HG03139 (cell line): ENCODE results near the gene ELOF1.
"Not testable (repeated sequence)": the region's sequence is repeated elsewhere in the genome, so short reads cannot be mapped to it uniquely, and the experiment has no call there.

Experiments used
- ATAC-seq: cut with Tn5 transposase; IDR thresholded peaks from one replicate; pipeline ENCODE4 v1.9.1; 2021; ENCODE audit not compliant: unreplicated experiment

The ELOF1 gene

DNA sequence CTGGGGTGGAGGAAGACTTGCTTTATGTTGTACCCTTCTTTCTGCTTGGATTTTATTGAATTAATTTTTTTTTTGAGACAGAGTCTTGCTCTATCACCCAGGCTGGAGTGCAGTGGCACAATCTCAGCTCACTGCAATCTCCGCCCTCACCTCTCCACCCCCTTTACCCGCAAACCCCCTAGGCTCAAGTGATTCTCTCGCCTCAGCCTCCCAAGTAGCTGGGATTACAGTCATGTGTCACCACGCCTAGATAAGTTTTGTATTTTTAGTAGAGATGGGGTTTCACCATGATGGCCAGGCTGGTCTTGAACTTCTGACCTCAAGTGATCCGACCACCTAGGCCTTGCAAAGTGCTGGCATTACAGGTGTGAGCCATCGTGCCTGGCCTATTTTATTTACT, 14.3 kb upstream of the ELOF1 start:
- not testable (repeated sequence) for ATAC-seq

DNA sequence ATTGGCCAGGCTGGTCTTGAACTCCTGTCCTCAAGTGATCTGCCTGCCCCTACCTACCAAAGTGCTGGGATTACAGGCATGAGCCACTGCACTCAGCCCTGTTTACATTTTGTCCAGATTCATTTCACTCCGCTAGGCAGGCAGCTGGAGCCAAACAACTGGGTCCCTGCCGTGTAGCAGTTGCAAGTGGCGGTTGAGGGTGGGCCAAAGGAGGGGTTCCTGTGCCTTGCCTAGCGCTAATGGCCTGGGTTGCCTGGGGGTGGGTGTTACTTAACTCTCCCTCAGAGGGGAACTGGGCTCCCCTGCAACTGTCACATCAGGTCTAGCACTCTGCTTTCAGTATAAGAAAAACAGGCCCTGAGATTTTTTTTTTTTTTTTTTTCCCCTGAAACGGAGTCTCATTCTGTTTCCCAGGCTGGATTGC, 11.0 kb upstream of the ELOF1 start:
- no peak for ATAC-seq

DNA sequence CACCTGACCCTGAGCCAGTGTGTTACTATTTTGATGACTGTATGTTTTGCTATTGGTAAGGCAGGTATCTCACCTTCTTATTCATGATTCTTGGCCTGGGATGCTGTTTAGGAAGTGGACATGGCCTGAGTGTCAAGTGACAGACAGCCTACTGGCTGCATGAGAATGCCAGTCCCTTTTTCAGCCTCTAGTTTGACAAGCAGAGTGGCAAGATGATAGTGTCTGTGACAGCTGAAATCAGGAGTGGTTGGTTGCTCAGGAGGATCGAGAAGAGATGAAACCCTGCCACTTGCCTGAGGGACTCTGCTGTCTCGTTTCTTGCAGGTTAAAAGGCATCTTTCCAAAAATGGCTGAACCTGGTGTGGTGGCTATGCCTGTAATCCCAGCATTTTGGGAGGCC, 7.1 kb upstream of the ELOF1 start:
- no peak for ATAC-seq

DNA sequence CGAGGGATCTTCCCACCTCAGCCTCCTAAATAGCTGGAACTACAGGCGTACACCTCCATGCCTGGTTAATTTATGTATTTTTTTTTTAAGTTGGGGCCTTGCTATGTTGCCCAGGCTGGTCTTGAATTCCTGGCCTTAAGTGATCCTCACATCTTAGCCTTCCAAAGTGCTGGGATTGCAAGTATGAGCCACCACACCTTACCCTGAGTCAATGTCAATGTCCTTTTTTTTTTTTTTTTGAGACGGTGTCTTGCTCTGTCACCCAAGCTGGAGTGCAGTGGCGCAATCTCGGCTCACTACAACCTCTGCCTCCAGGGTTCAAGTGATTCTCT, 6.6 kb upstream of the ELOF1 start:
- not testable (repeated sequence) for ATAC-seq

DNA sequence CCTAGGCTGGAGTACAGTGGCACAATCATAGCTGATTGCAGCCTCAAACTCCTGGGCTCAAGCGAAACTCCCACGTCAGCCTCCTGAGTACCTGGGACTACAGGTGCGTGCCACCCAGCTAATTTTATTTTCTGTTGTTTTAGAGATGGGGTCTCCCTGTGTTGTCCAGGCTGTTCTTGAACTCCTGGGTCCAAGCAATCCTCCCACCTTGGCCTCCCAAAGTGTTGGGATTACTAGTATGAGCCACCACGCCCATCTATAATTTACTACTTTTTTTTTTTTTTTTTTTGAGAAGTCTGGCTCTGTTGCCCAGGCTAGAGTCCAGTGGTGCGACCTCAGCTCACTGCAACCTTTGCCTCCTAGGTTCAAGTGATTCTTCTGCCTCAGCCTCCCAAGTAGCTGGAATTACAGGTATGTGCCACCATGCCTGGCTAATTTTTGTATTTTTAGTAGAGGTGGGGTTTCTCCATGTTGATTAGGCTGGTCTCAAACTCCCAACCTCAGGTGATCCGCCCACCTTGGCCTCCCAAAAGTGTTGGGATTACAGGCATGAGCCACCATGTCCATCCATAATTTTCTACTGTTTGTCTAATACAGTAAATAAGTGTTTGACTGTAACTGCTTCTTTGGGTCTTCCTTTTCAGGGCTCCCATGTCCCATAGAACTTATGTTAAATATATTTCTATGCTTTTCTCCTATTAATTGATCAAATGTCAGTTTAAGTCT, 5.2 kb upstream of the ELOF1 start:
- not testable (repeated sequence) for ATAC-seq

DNA sequence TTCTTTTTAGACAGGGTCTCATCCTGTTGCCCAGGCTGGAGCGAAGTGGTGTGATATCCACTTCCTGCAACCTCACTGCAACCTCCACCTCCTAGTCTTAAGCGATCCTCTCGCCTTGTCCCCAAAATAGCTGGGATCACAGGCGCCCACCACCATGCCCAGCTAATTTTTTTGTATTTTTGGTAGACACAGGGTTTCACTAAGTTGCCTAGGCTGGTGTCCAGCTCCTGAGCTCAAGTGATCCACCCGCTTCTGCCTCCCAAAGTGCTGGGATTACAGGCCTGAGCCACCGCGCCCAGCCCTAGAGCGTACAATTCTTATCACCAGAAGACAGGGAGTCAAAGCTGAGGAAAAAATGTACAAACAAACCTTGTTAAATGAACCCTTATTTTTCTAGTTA, 4.5 kb upstream of the ELOF1 start:
- no peak for ATAC-seq

DNA sequence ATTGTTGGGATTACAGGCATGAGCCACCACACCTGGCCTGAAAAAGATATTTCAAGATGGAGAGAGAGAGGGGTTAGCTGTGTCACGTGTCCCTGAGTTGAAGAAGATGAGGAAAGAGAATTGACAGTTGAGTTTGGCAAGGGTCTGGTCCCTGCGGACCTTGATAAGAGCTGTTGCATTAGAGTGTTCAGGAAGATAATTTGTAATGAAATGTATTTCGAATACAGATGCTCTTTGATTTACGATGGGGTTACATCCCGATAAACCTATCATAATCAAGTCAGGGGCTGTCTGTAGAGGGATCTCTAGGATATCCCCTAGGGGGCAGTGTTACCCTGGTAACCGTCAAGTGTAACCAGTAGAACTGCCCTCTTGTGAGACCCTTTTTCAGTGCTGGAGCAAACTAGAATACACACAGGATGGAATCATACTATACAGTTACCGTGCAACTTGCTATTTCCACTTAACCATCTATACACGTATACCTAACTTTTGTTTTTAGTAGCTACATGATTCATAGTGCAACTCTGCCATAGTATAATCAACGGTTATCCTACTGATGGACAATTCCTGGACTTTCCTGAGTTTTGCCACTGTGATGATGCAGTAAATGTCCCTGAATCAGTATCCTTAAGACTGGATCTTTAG, 1.5 kb upstream of the ELOF1 start:
- no peak for ATAC-seq

DNA sequence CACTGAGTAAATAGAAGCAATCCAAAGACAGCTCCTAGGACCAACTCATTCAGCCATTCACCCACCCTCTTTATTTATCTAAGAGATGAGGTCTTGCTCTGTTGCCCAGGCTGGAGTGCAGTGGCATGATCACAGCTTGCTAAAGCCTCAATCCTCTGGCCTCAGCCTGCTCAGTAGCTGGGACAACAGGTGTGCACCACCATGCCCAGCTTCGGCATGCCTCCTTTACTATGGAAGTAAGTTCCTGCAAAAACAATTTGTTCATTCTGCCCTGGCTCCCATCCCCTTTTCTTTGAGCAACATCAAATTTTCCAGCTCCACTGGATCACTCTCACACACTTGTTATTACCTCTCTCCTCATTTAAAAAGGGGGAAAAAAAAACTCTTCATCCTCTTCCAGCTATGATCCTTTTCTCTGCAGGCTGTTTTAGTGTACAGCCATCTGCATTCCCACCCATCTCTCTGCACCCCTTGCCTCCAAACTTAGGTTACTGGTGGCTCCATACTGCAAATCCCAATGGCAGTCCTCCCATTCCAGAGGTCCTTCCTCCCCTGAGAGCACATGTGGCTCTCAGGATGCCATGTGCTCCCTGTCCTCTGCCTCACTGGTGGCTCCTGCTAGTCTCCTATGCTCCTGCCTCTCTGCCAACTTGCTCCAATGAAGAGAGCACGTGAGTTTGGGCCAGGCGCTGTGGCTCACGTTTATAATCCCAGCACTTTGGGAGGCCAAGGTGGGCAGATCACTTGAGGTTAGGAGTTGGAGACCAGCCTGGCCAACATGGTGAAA, 2.2 kb downstream of the ELOF1 start:
- no peak for ATAC-seq

DNA sequence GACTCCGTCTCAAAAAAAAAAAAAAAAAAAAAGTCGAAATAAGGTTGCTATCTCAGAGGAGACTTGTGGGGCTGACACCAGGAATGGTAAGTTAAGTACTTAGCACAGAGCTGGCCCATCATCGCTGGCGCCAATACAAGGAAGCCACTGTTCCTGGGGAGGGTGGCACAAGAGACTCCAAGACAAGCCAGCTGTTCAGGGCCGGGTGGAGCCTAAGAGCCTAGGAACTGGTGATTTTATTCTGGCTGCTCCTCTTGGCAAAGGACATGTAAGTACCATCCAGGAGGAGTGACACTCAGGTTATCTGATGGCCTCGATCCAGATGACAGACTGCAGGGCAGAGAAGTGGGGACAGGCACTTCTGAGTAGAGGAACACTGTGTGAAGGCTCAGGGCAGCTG, 3.8 kb downstream of the ELOF1 start:
- ATAC-seq: no peak

DNA sequence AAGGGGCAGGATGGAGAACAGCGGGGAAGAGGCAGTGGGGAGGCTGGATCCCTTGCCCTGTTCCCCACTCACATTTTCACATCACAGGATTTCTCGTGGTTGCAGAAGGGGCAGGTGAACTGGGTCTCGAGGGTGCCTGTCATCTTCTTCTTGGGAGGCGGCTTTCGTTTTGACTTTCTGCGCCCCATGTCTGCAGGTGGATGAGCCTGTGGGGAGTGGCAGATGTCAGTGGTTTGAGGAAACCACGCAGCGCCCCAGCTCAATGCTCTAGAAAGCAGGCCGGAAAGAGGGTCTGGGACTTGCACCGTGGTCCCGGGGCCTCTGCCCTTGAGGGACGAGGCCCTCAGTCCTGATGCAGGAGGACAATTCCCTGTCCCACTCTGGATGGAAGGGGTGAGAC, 4.9 kb downstream of the ELOF1 start:
- no peak for ATAC-seq

DNA sequence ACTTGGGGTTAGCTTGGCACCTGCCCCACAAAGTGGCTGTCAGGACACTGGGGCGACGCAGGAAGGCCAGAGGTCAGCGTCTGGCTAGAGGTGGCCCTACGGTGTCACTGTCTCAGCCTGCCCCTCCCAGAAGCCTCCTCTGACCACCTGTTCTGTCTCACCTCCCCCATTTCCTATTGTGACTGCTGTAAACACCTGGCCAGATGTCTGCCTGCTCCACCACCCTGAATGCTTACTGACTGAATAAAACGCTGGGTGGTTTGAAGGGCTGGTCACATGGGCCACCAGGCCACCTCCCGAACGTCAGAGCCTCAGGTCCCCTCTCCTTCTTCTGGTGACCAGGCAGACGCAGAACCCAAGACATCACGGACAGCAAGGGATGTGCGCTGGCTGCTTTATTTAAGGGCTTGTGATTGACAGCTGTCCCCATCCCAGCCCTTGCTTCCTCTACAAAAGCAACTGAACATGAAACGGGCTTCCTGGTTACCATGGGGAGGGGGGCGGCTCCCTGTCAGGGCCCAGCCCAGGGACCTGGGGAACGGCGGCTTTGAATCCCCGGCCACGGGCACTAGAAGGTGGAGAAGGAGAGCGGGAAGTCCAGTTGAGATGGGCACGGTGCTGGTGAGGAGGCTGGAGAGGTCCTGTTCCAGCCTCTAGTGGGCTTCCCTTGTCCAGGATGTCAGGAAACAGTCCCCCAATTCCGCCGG, 6.2 kb downstream of the ELOF1 start:
- ATAC-seq: no peak

DNA sequence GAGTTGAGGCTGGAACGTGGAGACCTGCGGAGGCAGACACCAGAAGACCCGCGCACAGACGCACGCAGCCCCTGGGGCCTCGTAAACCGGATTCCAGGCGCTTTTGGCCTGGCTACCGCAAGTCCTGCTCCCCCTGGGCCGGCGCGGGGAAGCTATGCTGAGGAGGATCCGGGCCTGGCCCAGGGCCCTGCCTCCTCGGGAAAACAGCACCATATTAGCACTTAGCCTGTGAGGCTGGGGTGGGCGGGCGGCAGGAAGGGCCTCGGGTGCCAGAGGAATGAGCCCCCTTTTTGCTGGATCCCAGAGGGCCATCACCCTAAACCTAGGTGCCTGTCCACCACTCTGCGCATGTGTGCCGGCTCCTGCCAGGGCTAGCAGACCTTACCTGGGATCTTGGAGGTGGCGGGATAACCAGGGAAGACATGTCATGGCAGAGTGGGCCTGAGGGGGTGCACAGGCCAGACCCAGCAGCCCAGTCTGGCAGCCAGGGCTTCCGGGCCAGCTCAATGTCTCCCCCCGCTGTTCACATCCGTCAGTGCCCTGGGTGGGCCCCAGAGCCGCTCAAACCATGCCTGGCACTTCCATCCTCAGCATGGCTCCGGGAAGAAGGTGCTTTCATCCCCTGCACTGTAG, 7.3 kb downstream of the ELOF1 start:
- ATAC-seq: no peak

DNA sequence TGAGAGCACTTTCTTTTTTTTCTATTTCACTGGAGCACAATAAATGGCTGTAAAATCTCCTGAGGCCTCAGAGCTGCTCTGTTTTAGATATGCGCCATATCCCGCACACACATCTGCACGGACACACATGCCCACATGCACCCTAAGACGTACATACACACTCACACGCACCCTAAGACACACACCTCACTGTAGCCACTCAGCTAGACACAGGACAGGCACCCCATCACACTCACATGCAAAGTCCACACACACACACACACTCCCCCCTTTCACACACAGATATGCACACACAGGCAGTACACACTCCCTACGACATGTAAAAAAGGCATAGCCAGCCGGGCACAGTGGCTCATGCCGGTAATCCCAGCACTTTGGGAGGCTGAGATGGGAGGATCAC, 8.8 kb downstream of the ELOF1 start:
- no peak for ATAC-seq

DNA sequence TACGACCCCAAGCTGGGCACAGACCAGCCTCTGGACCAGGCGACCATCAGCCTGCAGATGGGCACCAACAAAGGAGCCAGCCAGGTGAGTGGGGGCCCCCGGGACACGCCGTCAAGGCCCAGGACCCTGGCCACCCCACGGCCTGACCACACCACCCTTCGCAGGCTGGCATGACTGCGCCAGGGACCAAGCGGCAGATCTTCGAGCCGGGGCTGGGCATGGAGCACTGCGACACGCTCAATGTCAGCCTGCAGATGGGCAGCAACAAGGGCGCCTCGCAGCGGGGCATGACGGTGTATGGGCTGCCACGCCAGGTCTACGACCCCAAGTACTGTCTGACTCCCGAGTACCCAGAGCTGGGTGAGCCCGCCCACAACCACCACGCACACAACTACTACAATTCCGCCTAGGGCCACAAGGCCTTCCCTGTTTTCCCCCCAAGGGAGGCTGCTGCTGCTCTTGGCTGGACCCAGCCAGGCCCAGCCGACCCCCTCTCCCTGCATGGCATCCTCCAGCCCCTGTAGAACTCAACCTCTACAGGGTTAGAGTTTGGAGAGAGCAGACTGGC, 9.6 kb downstream of the ELOF1 start:
- ATAC-seq: no peak

DNA sequence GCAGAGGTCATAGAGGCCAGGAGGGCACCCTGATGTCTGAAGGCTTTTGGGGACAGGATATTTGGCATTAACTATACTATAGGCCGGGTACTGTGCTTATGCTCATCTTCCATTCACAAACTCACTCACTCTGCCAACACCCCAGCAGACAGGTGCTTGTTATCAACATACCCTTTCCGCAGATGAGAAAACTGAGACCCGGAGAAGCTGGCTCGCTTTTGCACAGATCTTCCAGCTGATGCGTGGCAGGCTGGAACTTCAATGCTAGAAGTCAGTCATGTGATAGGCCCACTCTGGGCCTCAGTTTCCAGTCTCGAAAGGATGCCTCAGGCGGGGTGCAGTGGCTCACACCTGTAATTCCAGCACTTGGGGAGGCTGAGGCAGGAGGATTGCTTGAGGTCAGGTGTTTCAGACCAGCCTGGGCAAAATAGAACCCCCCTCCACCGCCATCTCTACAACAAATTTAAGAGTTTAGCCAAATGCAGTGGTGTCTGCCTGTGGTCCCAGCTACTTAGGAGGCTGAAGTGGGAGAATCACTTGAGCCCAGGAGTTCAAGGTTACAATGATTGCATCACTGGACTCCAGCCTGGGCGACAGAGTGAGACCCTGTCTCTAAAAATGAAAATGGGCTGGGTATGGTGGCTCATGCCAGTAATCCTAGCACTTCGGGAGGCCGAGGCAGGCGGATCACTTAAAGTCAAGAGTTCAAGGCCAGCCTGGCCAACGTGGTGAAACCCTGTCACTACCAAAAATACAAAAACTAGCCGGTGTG, 10.9 kb downstream of the ELOF1 start:
- no peak for ATAC-seq

DNA sequence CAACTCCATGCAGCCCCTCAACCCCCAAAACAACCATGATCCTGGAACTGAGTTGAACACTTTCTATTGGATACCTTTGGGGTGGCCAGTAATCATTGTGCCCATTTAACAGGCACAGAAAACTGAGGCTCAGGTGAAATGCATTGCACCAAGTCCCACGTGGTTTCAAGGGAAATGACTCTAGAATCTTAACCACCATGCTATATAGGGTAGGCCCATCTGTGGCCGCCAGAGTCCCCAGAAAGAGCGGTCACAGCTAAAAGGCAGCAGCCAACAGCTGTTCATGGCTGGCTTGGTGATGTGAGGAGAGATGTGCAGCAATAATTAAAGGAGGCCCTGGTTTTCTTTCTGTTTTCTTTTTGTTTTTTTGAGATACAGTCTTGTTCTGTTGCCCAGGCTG, 17.8 kb downstream of the ELOF1 start:
- no peak for ATAC-seq

DNA sequence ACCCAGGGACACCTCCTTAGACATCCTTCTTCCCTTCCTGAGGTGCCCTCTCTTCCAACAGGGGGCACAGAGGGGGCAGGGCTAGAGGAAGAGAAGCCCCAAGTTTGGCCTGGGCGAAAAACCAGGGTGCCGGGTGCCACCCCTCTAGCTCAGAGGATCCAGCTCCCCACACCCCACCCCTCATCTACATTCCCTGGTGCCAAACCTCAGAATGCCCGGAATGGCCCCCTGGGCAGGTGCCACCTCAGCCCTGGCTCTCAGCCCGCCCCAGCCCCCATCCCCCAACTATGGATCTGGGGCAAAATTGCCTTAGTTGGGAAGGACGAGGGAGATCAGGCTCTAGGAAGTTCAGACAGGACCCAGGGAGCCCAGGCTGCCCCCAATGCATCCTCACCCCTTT, 18.4 kb downstream of the ELOF1 start:
- no peak for ATAC-seq

DNA sequence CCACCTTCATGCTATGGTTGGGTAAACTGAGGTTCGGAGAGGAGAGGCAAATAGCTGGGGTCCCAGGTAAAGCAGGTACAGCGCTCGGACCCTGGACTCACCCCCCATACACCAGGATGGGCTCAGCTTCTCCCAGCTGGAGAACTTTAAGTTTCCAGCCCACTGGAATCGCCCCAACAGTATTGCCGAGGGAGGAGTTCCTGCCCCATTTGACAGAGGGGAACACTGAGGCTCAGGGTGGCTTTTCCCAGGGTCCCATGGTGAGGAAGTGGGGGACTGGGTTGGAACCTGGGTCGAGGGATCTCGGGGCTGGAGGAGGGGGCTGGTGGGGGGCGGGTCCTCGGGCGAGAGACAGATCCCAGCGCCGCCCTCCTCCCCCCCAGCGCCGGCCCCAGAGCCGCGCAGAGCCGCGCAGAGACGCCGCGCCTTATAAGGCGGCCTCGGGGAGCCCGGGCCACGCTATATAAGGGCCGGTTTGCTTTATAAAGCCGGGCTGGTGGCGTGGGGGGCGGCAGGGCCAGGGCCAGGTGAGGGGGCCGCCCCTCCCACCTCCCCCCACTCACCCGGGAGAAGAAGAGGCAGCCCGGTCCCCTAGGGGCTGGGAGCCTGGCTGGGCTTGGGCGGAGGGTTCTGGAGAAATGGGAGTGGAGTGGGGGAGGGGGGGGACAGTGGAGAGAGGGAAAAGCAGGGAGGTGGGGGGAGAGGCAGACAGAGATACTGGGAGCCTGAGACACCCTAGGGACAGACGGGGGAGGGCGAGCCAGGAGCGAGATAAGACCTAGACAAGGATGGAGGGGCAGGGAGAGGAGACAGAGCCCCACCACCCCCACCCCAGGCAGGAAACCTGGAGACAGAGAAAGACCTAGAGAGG, 19.3 kb downstream of the ELOF1 start:
- no peak for ATAC-seq
